GM12878 (cell line): ENCODE results near the gene OR7G2. TPM values are rescaled to one million over a fixed set of nuclear protein-coding genes. Genes with fewer than 3 reads are reported as not detected.

Experiments
- ATAC-seq: fragments of 200-7000 bp; cut with Tn5 transposase; 3 replicates; pipeline ENCODE4 v1.9.1; 2020; ENCODE audit warnings: mild to moderate bottlenecking, moderate library complexity
- BruUV-seq: library from RNA; stranded (reverse); fragments of 400-500 nt; replicated peaks from 2 replicates; lab custom pipeline; 2021; lab: Mats Ljungman, UMichigan
- CTCF ChIA-PET: fragments of 300-600 bp; sonication (Branson Sonifier 250); formaldehyde crosslinking; extraction: SDS; loops from one replicate; lab custom pipeline; 2021; ENCODE audit warnings: inconsistent platforms; lab: Yijun Ruan, JAX
- POLR2A ChIA-PET: fragments of 350-600 bp; formaldehyde crosslinking; extraction: SDS; loops from one replicate; lab custom pipeline; 2021; ENCODE audit warnings: inconsistent platforms; lab: Charles Lee
- RAD21 ChIA-PET: fragments of 300-600 bp; sonication (Branson Sonifier 250); formaldehyde crosslinking; loops from one replicate; lab custom pipeline; 2023; ENCODE audit warnings: antibody characterized with exemption; ENCODE audit not compliant: unreplicated experiment; lab: Charles Lee
- SMC1A ChIA-PET: fragments of 300-600 bp; sonication (Branson Sonifier 250); formaldehyde crosslinking; loops from one replicate; lab custom pipeline; 2023; ENCODE audit not compliant: unreplicated experiment, uncharacterized antibody; lab: Charles Lee
- DNase-seq: peaks from one replicate; pipeline ENCODE4 v3.0.0-alpha.2; 2011; ENCODE audit warnings: low read depth, low spot score
- FAIRE-seq: peaks from 3 replicates; lab custom pipeline; 2011; peaks lifted over from hg19 to GRCh38; lab: Jason Lieb, UNC
- H2AFZ ChIP-seq: 2 replicates; pipeline ENCODE4 v1.6.0; 2011; ENCODE audit warnings: low read depth, low read length, control low read depth; ENCODE audit not compliant: control insufficient read depth
- H3K27ac ChIP-seq: 2 replicates; pipeline ENCODE4 v1.5.1; 2011; ENCODE audit warnings: control low read depth; ENCODE audit not compliant: control insufficient read depth, insufficient read depth
- H3K27me3 ChIP-seq, 2 experiments: replicated peaks in 1 of 2; 2 replicates each; pipeline versions ENCODE4 v1.6.0 to v1.6.1; 2011; ENCODE audit warnings: low read length in 1 of 2; ENCODE audit not compliant: control insufficient read depth in 2 of 2, insufficient read depth in 2 of 2
- H3K36me3 ChIP-seq, 2 experiments: 2 replicates each; pipeline ENCODE4 v1.5.1; 2011; ENCODE audit warnings: low read length in 1 of 2; ENCODE audit not compliant: control insufficient read depth in 2 of 2, insufficient read depth in 2 of 2
- H3K4me1 ChIP-seq: 2 replicates; pipeline ENCODE4 v1.6.1; 2011; ENCODE audit warnings: mild to moderate bottlenecking, low read length, moderate library complexity, mixed read lengths; ENCODE audit not compliant: control insufficient read depth, insufficient read depth
- H3K4me2 ChIP-seq: 2 replicates; pipeline ENCODE4 v1.6.0; 2011; ENCODE audit warnings: control low read depth; ENCODE audit not compliant: control insufficient read depth, insufficient read depth
- H3K4me3 ChIP-seq: fragments of 200-600 bp; sonication (generic); 2 replicates; pipeline ENCODE4 v1.5.1; 2016
- H3K79me2 ChIP-seq: 2 replicates; pipeline ENCODE4 v1.6.0; 2011; ENCODE audit warnings: low read length; ENCODE audit not compliant: control insufficient read depth, insufficient read depth
- H3K9ac ChIP-seq: 2 replicates; pipeline ENCODE4 v1.8.0; 2011; ENCODE audit warnings: low read length, control low read depth, mixed read lengths; ENCODE audit not compliant: control insufficient read depth, insufficient read depth
- H3K9me3 ChIP-seq: replicated peaks from 3 replicates; pipeline ENCODE4 v1.5.1; 2011; ENCODE audit warnings: mild to moderate bottlenecking, low read length; ENCODE audit not compliant: control insufficient read depth, insufficient read depth
- H4K20me1 ChIP-seq: 2 replicates; pipeline ENCODE4 v1.6.0; 2011; ENCODE audit not compliant: control insufficient read depth, insufficient read depth
- ATF7 ChIP-seq: fragments of 450-650 bp; IDR thresholded peaks from 2 replicates; pipeline ENCODE4 v1.6.1; 2016; ENCODE audit warnings: low read depth, mild to moderate bottlenecking
- NRF1 ChIP-seq: conservative IDR thresholded peaks from 2 replicates; pipeline ENCODE4 v1.6.1; 2011; ENCODE audit warnings: mild to moderate bottlenecking, low read depth, low read length, improper control_type of control experiment
- TCF3 ChIP-seq: IDR thresholded peaks from 2 replicates; pipeline ENCODE4 v1.6.1; 2012; ENCODE audit warnings: low read depth, mild to moderate bottlenecking, low read length, borderline replicate concordance; ENCODE audit not compliant: insufficient read depth
- WGBS: methylation state at CpG from one replicate; pipeline ENCODE4 v1.1.6; 2016; ENCODE audit warnings: low lambda C conversion rate; ENCODE audit not compliant: insufficient replicate concordance, insufficient coverage; ENCODE audit errors: missing lambda C conversion rate; 5-methylcytosine and 5-hydroxymethylcytosine counted together
- in situ Hi-C: fragments of 300-500 bp; cut with MboI; formaldehyde crosslinking; loops from 9 replicates; pipeline ENCODE4 v1.14.3; 2018; ENCODE audit warnings: mixed read lengths
- intact Hi-C: fragments of 100-400 bp; cut with micrococcal nuclease; formaldehyde crosslinking; loops from one replicate; pipeline ENCODE4 v1.14.2; 2022; ENCODE audit not compliant: unreplicated experiment
- polyA plus RNA-seq, 11 experiments: library from polyadenylated mRNA; depleted of rRNA in 4 of 11; unstranded in 6 of 11; stranded (reverse) in 5 of 11; fragments of >200 nt; fragmentation: Nextera tagmentation in 4 of 11; fragmentation: Illumina TruSeq in 1 of 11; extraction: Ambion mirVana in 4 of 11; extraction: Trizol in 1 of 11; gene quantifications; 1 replicate in 1 of 11; 2 replicates in 10 of 11; pipeline versions ENCODE4 v1.2.1 to v1.2.3, GENCODE V29; 2011 to 2016; ENCODE audit warnings: inconsistent platforms in 2 of 11, missing spikeins in 2 of 11, low read depth in 1 of 11
- total RNA-seq, 4 experiments: library from RNA; depleted of rRNA in 3 of 4; stranded (reverse); fragments of >200 nt in 3 of 4; fragmentation: Illumina TruSeq in 1 of 4; extraction: Trizol in 1 of 4; gene quantifications; 2 replicates each; pipeline versions ENCODE4 v1.2.1 to v1.2.3, GENCODE V29; 2013 to 2021
- TF ChIP-seq, protein P1 (sequence below): fragments of 450-650 bp; IDR thresholded peaks from 2 replicates; pipeline ENCODE4 v1.6.1; 2017; ENCODE audit warnings: mild to moderate bottlenecking, moderate library complexity
- TF ChIP-seq, protein P2 (sequence below): IDR thresholded peaks from 2 replicates; pipeline ENCODE4 v1.6.1; 2011; ENCODE audit warnings: low read depth, low read length, improper control_type of control experiment, borderline replicate concordance

OR7G2 gene
- total and polyA plus RNA-seq, 10 of the 15 experiments (the other 5 are each of a cell fraction or from before 2014, with no cell fraction given), result not detected

DNA sequence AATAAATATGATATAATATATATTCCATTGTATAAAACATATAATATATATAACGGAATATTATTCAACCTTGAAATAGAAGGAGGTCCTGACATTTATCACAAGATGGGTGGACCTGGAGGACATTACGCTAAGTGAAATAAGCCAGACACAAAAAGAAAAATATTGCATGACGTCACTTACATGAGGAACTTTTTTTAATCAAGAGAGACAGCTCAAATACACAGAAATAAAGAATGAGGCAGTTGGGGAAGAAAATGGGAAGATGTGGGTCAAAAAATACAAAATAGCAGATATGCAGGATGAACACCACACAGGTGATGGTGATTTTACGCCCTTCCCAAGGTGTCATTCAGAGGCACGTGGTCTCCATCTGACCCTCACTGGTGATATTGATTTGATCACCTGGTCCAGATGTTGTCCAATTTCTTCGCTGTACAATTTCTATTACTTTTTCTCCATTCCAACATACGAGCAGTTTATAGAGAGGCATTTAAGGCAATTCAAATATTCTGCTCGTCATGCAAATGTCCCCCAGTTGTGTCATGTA, 32.4 kb upstream of the OR7G2 start:
- Histone ChIP-seq H3K27ac (peak overlapping the region; percentile 94; the same call in 1 of the 2 replicates), H3K4me1 (no peaks in the 10 kb centered on the region), H3K4me2 (peak overlapping the region; percentile 99), H3K9ac (peak overlapping the region; percentile 99), H3K27me3 (no peaks in the 10 kb centered on the region), H2AFZ (peak overlapping the region; percentile 100), H4K20me1 (no peaks in the 10 kb centered on the region), H3K9me3 (peaks cover 5% of the 10 kb centered on the region), H3K79me2 (peaks cover 35% of the 10 kb centered on the region), H3K4me3 (peak overlapping the region; percentile 97), H3K36me3 (no peaks in the 10 kb centered on the region; a peak in 1 of 4 replicates)
- BruUV-seq, result TSS peak; percentile 79
- ChIA-PET SMC1A (no interaction called here), CTCF (no interaction called here), RAD21 (no interaction called here), POLR2A (no interaction called here)
- in situ Hi-C loops, result loop anchor here (5.0 to 25.0 kb wide), 4 partner anchors 485 to 1098 kb away; partner anchors contain the start of genes S1PR2 and ZNF561
- ATAC-seq (peak; percentile 7), DNase-seq (no peak), FAIRE-seq (peak; percentile 41)
- WGBS, result 33% methylated on average over 8 of the region's 8 CpGs
- intact Hi-C loops, result loop anchor here (10.0 kb wide), 1 partner anchor 165 kb away; the partner anchor contains the start of gene ZNF699
- TF ChIP-seq NRF1 (no peak), ATF7 (peak; percentile 93), TCF3 (no peak)
- TF ChIP-seq, protein P1, sequence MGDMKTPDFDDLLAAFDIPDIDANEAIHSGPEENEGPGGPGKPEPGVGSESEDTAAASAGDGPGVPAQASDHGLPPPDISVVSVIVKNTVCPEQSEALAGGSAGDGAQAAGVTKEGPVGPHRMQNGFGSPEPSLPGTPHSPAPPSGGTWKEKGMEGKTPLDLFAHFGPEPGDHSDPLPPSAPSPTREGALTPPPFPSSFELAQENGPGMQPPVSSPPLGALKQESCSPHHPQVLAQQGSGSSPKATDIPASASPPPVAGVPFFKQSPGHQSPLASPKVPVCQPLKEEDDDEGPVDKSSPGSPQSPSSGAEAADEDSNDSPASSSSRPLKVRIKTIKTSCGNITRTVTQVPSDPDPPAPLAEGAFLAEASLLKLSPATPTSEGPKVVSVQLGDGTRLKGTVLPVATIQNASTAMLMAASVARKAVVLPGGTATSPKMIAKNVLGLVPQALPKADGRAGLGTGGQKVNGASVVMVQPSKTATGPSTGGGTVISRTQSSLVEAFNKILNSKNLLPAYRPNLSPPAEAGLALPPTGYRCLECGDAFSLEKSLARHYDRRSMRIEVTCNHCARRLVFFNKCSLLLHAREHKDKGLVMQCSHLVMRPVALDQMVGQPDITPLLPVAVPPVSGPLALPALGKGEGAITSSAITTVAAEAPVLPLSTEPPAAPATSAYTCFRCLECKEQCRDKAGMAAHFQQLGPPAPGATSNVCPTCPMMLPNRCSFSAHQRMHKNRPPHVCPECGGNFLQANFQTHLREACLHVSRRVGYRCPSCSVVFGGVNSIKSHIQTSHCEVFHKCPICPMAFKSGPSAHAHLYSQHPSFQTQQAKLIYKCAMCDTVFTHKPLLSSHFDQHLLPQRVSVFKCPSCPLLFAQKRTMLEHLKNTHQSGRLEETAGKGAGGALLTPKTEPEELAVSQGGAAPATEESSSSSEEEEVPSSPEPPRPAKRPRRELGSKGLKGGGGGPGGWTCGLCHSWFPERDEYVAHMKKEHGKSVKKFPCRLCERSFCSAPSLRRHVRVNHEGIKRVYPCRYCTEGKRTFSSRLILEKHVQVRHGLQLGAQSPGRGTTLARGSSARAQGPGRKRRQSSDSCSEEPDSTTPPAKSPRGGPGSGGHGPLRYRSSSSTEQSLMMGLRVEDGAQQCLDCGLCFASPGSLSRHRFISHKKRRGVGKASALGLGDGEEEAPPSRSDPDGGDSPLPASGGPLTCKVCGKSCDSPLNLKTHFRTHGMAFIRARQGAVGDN, result no peak
- TF ChIP-seq, protein P2, sequence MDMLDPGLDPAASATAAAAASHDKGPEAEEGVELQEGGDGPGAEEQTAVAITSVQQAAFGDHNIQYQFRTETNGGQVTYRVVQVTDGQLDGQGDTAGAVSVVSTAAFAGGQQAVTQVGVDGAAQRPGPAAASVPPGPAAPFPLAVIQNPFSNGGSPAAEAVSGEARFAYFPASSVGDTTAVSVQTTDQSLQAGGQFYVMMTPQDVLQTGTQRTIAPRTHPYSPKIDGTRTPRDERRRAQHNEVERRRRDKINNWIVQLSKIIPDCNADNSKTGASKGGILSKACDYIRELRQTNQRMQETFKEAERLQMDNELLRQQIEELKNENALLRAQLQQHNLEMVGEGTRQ, result no peak
